Endothelial cell of umbilical vein (primary cell): ENCODE results near the gene ATAD3A. TPM values are rescaled to one million over a fixed set of nuclear protein-coding genes. Genes with fewer than 3 reads are reported as not detected.

Source experiments
- BruUV-seq: library from RNA; stranded (reverse); fragments of 400-500 nt; replicated peaks from 2 replicates; lab custom pipeline; 2021; lab: Mats Ljungman, UMichigan
- CTCF ChIA-PET: fragments of 300-600, 350-600 bp; sonication (Branson Sonifier 250); formaldehyde crosslinking; loops from one replicate; lab custom pipeline; 2021; ENCODE audit warnings: antibody characterized with exemption, inconsistent platforms; lab: Charles Lee
- POLR2A ChIA-PET: fragments of 300-600, 350-600 bp; sonication (Branson Sonifier 250); formaldehyde crosslinking; loops from one replicate; lab custom pipeline; 2021; ENCODE audit warnings: antibody characterized with exemption, inconsistent platforms; lab: Charles Lee
- DNase-seq: peaks from one replicate; pipeline ENCODE4 v3.0.0-alpha.2; 2011; ENCODE audit warnings: low read depth, low spot score
- FAIRE-seq: peaks from 2 replicates; lab custom pipeline; 2011; peaks lifted over from hg19 to GRCh38; lab: Jason Lieb, UNC
- H2AFZ ChIP-seq: 2 replicates; pipeline ENCODE4 v1.6.0; 2012; ENCODE audit warnings: low read depth, low read length, control low read depth, inconsistent platforms
- H3K27ac ChIP-seq: 2 replicates; pipeline ENCODE4 v1.5.1; 2011; ENCODE audit warnings: low read depth, mild to moderate bottlenecking, control low read depth, low read length, moderate library complexity; ENCODE audit not compliant: insufficient read depth
- H3K27me3 ChIP-seq, 2 experiments: 2 replicates each; pipeline versions ENCODE4 v1.6.0 to v1.6.1; 2011; ENCODE audit warnings: low read length in 2 of 2, mixed read lengths in 1 of 2; ENCODE audit not compliant: control insufficient read depth in 2 of 2, insufficient read depth in 2 of 2
- H3K36me3 ChIP-seq, 2 experiments: 2 replicates in 1 of 2; 3 replicates in 1 of 2; pipeline ENCODE4 v1.5.1; 2011; ENCODE audit warnings: low read length in 2 of 2, mild to moderate bottlenecking in 1 of 2, moderate library complexity in 1 of 2; ENCODE audit not compliant: control insufficient read depth in 2 of 2, insufficient read depth in 2 of 2; ENCODE audit errors: extremely low read depth in 1 of 2
- H3K4me1 ChIP-seq: 3 replicates; pipeline ENCODE4 v1.5.1; 2011; ENCODE audit warnings: mild to moderate bottlenecking, low read length; ENCODE audit not compliant: control insufficient read depth, insufficient read depth; ENCODE audit errors: extremely low read depth
- H3K4me2 ChIP-seq: 2 replicates; pipeline ENCODE4 v1.6.1; 2011; ENCODE audit warnings: low read length, control low read depth, mixed read lengths; ENCODE audit not compliant: insufficient read depth
- H3K4me3 ChIP-seq, 3 experiments: fragments of 200-600 bp in 1 of 3; sonication (generic), shearing (Covaris generic) in 1 of 3; replicated peaks in 1 of 3; 2 replicates each; pipeline ENCODE4 v1.5.1; 2011 to 2016; ENCODE audit warnings: control low read depth in 3 of 3, low read length in 3 of 3, mild to moderate bottlenecking in 2 of 3, inconsistent platforms in 1 of 3, low read depth in 1 of 3, moderate library complexity in 1 of 3; ENCODE audit not compliant: insufficient read depth in 1 of 3
- H3K79me2 ChIP-seq: 2 replicates; pipeline ENCODE4 v1.6.0; 2012; ENCODE audit warnings: low read length, inconsistent platforms; ENCODE audit not compliant: control insufficient read depth, insufficient read depth
- H3K9ac ChIP-seq: replicated peaks from 2 replicates; pipeline ENCODE3; 2011; ENCODE audit warnings: low read length, control low read depth; ENCODE audit not compliant: insufficient read depth; ENCODE audit errors: extremely low read depth
- H3K9me1 ChIP-seq: replicated peaks from 3 replicates; pipeline ENCODE4 v1.6.0; 2011; ENCODE audit warnings: mild to moderate bottlenecking, low read length; ENCODE audit not compliant: control insufficient read depth, insufficient read depth; ENCODE audit errors: extremely low read depth
- H3K9me3 ChIP-seq: replicated peaks from 2 replicates; pipeline ENCODE4 v1.5.1; 2012; ENCODE audit warnings: low read length, inconsistent platforms; ENCODE audit not compliant: control insufficient read depth, insufficient read depth
- H4K20me1 ChIP-seq: replicated peaks from 2 replicates; pipeline ENCODE3; 2011; ENCODE audit warnings: mild to moderate bottlenecking, low read length; ENCODE audit not compliant: control insufficient read depth, insufficient read depth; ENCODE audit errors: extremely low read depth
- JUN ChIP-seq: IDR thresholded peaks from 2 replicates; pipeline ENCODE4 v1.6.1; 2011; ENCODE audit warnings: borderline replicate concordance, low read depth; ENCODE audit not compliant: insufficient read length, insufficient read depth
- MYC ChIP-seq: IDR thresholded peaks from one replicate; pipeline ENCODE4 v1.6.1; 2011; ENCODE audit warnings: mild to moderate bottlenecking, low read depth, low read length
- POLR2AphosphoS5 ChIP-seq: IDR thresholded peaks from 2 replicates; pipeline ENCODE4 v1.6.1; 2012; ENCODE audit warnings: low read depth, mild to moderate bottlenecking, control low read depth, low read length, moderate library complexity; ENCODE audit not compliant: insufficient read depth
- dilution Hi-C: fragments of 300-500 bp; cut with MboI; formaldehyde crosslinking; loops from one replicate; pipeline ENCODE4 v1.15.0; 2019; ENCODE audit warnings: low sequenced_read_pairs; ENCODE audit not compliant: extremely low pct_ligation_motif_present
- intact Hi-C: fragments of 100-400 bp; cut with micrococcal nuclease; formaldehyde crosslinking; loops from one replicate; pipeline ENCODE4 v1.10.0; 2022
- polyA plus RNA-seq, 4 experiments: library from polyadenylated mRNA; depleted of rRNA in 3 of 4; stranded (reverse) in 3 of 4; unstranded in 1 of 4; fragments of >200 nt; gene quantifications; 2 replicates each; pipeline versions ENCODE4 v1.2.1 to v1.2.3, GENCODE V29; 2011 to 2012; ENCODE audit warnings: missing spikeins in 1 of 4
- total RNA-seq: library from RNA; stranded (reverse); gene quantifications from 2 replicates; pipeline ENCODE4 v1.2.3, GENCODE V29; 2021

Gene ATAD3A
- total and polyA plus RNA-seq, 2 donors (not counting 3 experiments of a cell fraction or from before 2014, with no cell fraction given) = 24.9 to 55.2 TPM

- no peaks in the 10 kb centered on the region for H3K9me1 ChIP-seq
- H3K4me2 ChIP-seq = no peak overlapping the region
- FAIRE-seq = no peak
- H2AFZ ChIP-seq = no peak overlapping the region
- H3K79me2 ChIP-seq = peaks cover 63% of the 10 kb centered on the region
- H3K9me3 ChIP-seq = no peaks in the 10 kb centered on the region
- H3K4me1 ChIP-seq = peaks cover 11% of the 10 kb centered on the region
- H3K36me3 ChIP-seq = peaks cover 16 to 30% of the 10 kb centered on the region in 2 experiments
- POLR2A ChIA-PET = no interaction called here
- no peaks in the 10 kb centered on the region for H3K27me3 ChIP-seq
- H4K20me1 ChIP-seq = peaks cover 4% of the 10 kb centered on the region
- no peak overlapping the region for H3K4me3 ChIP-seq
- CTCF ChIA-PET = no interaction called here
- no peak overlapping the region for H3K9ac ChIP-seq
- TF ChIP-seq POLR2AphosphoS5 = no peak
- TF ChIP-seq JUN = no peak
- no peak for TF ChIP-seq MYC
- BruUV-seq = no TSS peak
- dilution Hi-C loops (no loop called here), intact Hi-C loops (no loop called here)
- no peak overlapping the region for H3K27ac ChIP-seq
- no peak for DNase-seq
Observed at GRCh38 chr1:1563688-1564087, 51.7 kb downstream of the ATAD3A start.

GRCh38 chr1:1564268-1564667, 52.3 kb downstream of the ATAD3A start:
- intact Hi-C loops = no loop called here
- peaks cover 16 to 30% of the 10 kb centered on the region in 2 experiments for H3K36me3 ChIP-seq

More at GRCh38 chr1:1564268-1564667, 52.3 kb downstream of the ATAD3A start:
- no peak overlapping the region for H3K4me2 ChIP-seq
- peaks cover 4% of the 10 kb centered on the region for H4K20me1 ChIP-seq
- H3K9ac ChIP-seq = no peak overlapping the region
- H3K4me1 ChIP-seq = peaks cover 11% of the 10 kb centered on the region
- H3K4me3 ChIP-seq = no peak overlapping the region
- H3K9me3 ChIP-seq = no peaks in the 10 kb centered on the region
- H3K79me2 ChIP-seq = peaks cover 68% of the 10 kb centered on the region
- no peaks in the 10 kb centered on the region for H3K9me1 ChIP-seq
- TF ChIP-seq POLR2AphosphoS5 = no peak
- FAIRE-seq (no peak), DNase-seq (no peak)
- H2AFZ ChIP-seq = no peak overlapping the region
- dilution Hi-C loops = no loop called here
- BruUV-seq = TSS peak; percentile 3
- H3K27ac ChIP-seq = no peak overlapping the region
- H3K27me3 ChIP-seq = no peaks in the 10 kb centered on the region
- ChIA-PET POLR2A (no interaction called here), CTCF (no interaction called here)
